Mammary epithelial cell (primary cell): ENCODE results near the gene CDH18.

Source experiments
- EZH2 ChIP-seq: IDR thresholded peaks from 2 replicates; pipeline ENCODE4 v1.6.1; 2012; ENCODE audit warnings: low read length, inconsistent platforms, borderline replicate concordance
- TF ChIP-seq, protein P1 (sequence below), 2 donors: IDR thresholded peaks in 1 of 2; conservative IDR thresholded peaks in 1 of 2; 2 replicates each; pipeline ENCODE4 v1.5.1; 2011 to 2012; ENCODE audit warnings: inconsistent platforms in 2 of 2, low read length in 2 of 2, mild to moderate bottlenecking in 2 of 2, control low read depth in 1 of 2, low read depth in 1 of 2; ENCODE audit not compliant: insufficient read depth in 1 of 2; ENCODE audit errors: extremely low read depth in 1 of 2

DNA sequence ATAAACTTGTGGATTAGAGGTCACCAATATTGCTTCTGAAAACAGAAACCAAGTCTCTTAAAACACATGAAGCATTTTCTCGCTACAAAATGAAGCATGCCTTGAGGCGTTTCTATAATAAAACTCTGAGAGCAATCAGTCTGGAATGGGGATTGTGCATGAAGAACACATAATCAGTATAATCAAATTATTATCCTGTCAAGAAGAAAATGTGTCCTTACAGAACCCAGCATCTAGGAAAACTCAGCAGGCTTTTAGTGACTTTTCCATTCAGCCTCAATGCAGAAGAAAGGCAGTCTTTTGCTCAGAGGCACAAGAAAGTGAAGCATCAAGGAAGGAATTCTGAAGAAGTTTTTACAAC is 121.9 kb downstream of the CDH18 start:
- TF ChIP-seq, protein P1, sequence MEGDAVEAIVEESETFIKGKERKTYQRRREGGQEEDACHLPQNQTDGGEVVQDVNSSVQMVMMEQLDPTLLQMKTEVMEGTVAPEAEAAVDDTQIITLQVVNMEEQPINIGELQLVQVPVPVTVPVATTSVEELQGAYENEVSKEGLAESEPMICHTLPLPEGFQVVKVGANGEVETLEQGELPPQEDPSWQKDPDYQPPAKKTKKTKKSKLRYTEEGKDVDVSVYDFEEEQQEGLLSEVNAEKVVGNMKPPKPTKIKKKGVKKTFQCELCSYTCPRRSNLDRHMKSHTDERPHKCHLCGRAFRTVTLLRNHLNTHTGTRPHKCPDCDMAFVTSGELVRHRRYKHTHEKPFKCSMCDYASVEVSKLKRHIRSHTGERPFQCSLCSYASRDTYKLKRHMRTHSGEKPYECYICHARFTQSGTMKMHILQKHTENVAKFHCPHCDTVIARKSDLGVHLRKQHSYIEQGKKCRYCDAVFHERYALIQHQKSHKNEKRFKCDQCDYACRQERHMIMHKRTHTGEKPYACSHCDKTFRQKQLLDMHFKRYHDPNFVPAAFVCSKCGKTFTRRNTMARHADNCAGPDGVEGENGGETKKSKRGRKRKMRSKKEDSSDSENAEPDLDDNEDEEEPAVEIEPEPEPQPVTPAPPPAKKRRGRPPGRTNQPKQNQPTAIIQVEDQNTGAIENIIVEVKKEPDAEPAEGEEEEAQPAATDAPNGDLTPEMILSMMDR (conservative IDR thresholded peaks at IDR 0.05 in 1 of 2, IDR thresholded peaks at IDR 0.05 in 1 of 2; ENCODE audit: extremely low read depth in 1 of 2, insufficient read depth in 1 of 2, low read depth in 1 of 2, low read length in 2 of 2), result no peak
- TF ChIP-seq EZH2, result no peak
